Endothelial cell of umbilical vein (primary cell): Measurements from ENCODE around the gene KYAT1.

Source experiments
- CTCF ChIP-seq, 2 donors: IDR thresholded peaks; 1 replicate in 1 of 2; 2 replicates in 1 of 2; pipeline ENCODE4 v1.5.1; 2011; ENCODE audit warnings: low read length in 2 of 2, mild to moderate bottlenecking in 2 of 2, moderate library complexity in 2 of 2, control low read depth in 1 of 2, inconsistent platforms in 1 of 2, low read depth in 1 of 2; ENCODE audit not compliant: insufficient read depth in 1 of 2; ENCODE audit errors: extremely low read depth in 1 of 2
- EZH2 ChIP-seq: IDR thresholded peaks from 2 replicates; pipeline ENCODE4 v1.6.1; 2012; ENCODE audit warnings: borderline replicate concordance, low read depth, mild to moderate bottlenecking, moderate library complexity, low read length, inconsistent platforms; ENCODE audit not compliant: severe bottlenecking
- GATA2 ChIP-seq: IDR thresholded peaks from 2 replicates; pipeline ENCODE4 v1.7.0; 2011; ENCODE audit warnings: low read depth, mild to moderate bottlenecking, moderate library complexity, mixed read lengths, low read length; ENCODE audit not compliant: insufficient read length, insufficient read depth
- JUN ChIP-seq: IDR thresholded peaks from 2 replicates; pipeline ENCODE4 v1.6.1; 2011; ENCODE audit warnings: borderline replicate concordance, low read depth; ENCODE audit not compliant: insufficient read length, insufficient read depth
- MAX ChIP-seq: IDR thresholded peaks from 2 replicates; pipeline ENCODE4 v1.6.1; 2011; ENCODE audit not compliant: insufficient read depth, insufficient read length
- MYC ChIP-seq: IDR thresholded peaks from one replicate; pipeline ENCODE4 v1.6.1; 2011; ENCODE audit warnings: mild to moderate bottlenecking, low read depth, low read length
- POLR2A ChIP-seq: IDR thresholded peaks from 2 replicates; pipeline ENCODE4 v1.6.1; 2012; ENCODE audit warnings: low read depth, mild to moderate bottlenecking, control low read depth, low read length
- POLR2AphosphoS5 ChIP-seq: IDR thresholded peaks from 2 replicates; pipeline ENCODE4 v1.6.1; 2012; ENCODE audit warnings: low read depth, mild to moderate bottlenecking, control low read depth, low read length, moderate library complexity; ENCODE audit not compliant: insufficient read depth

- TF ChIP-seq POLR2AphosphoS5, result peak; percentile 54
- TF ChIP-seq CTCF (IDR thresholded peaks at IDR 0.05; ENCODE audit: extremely low read depth in 1 of 2, insufficient read depth in 1 of 2, low read depth in 1 of 2, low read length in 2 of 2), result no peak
- peak; percentile 59 for TF ChIP-seq POLR2A
- TF ChIP-seq GATA2, result peak; percentile 99
- no peak for TF ChIP-seq MAX
- TF ChIP-seq EZH2, result no peak
- peak; percentile 1 for TF ChIP-seq JUN
- TF ChIP-seq MYC, result no peak
Measured at GRCh38 chr9:128886211-128886891, 4.6 kb upstream of the KYAT1 start.
